GM18508 (cell line): Measurements from ENCODE around the gene BMF.
"Not testable (repeated sequence)": the region's sequence is repeated elsewhere in the genome, so short reads cannot be mapped to it uniquely, and the experiment has no call there.

Experiments used
- ATAC-seq: cut with Tn5 transposase; IDR thresholded peaks from one replicate; pipeline ENCODE4 v1.9.1; 2021; ENCODE audit warnings: moderate number of reproducible peaks; ENCODE audit not compliant: insufficient read depth, unreplicated experiment

BMF gene

DNA sequence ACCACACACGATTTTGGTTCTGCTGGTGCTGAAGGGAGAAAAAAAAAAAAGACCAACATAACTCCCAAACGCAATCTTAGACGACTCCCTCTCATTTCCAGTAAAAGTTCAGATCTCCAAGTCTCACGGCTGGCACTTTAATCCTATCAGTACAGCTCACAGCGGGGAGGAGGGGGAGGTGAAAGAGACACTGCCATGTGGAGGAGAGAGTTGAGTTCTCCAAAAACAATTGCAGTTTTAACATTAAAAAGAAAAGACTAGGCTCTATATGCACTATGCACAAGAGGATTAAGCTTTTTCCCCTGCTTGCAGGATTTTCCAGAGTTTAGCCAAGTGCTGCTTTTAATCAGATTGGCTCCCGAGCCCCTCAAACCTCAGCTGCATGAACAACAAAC is 16.8 kb downstream of the BMF start:
- ATAC-seq: no peak

DNA sequence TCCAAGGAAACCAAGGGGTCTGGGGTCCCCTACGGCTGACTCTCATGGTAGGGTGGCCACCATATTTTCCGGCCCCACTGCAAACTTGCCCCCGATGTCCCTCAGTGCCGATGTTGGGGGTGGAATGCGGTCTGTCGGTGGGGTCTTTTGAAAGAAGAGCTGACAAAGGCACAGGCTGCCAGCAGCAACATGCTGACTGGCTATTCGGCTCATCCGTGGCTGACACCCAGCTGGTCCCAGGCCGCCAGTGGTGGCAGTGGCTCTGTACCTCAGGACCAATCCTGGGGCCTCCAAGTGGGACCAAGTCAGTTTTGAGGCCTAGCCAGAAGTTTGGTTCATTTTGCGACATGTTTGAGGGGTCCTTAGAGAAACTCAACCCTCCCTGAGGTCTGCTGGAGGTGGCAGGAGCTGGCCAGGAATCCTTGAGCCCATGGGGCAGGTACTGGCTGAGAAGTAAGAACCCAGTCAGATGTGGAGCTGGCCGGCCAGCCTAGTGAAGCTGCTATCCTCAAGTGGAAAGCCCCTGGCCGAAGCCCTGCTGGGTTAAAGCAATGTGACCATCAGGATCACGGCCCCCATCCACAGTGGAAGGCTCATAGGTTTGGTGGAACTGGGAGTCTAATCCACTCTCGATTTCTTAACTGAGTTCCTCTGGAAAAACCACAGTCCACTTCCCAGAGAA is 17.8 kb downstream of the BMF start:
- no peak for ATAC-seq

DNA sequence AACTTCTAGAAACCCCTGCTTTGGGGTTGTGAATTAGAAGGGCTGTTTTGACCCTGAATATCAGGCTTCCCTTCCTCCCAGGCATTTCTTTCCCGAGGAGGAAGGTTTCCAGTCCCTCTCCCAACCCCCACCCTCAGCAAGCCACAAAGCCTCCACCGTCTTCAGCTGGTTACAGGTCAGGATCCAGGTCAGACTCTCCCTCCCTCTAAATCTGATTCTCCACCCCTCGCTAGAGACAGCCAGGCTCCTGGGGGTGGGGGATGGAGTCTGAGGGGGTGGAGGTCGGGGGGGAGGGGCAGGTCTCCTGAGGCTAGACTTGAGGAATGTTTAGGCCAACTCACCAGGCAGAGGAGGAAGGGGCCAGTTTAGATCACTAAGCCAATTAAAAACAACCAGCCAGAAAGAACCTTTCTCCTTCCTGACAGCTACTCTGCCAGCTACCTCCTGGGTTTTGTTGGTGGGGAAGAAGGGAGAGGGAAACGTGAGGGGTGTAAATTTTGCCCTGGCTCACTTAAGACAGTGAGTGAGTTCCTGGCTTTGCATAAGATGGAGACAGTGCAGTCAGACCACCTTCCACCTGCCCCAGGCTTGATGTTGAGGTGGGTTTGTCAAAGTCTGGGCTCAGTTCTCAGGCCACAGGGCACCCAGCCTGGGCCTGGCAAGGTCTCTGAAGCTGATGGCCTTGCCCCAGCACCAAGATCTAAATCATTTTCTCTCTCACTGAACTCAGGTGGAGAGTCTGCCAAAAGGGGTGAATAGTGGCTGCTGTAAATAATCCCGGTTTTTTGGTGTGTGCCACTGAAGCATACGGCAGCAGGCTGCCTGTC is 19.5 kb downstream of the BMF start:
- ATAC-seq: no peak

DNA sequence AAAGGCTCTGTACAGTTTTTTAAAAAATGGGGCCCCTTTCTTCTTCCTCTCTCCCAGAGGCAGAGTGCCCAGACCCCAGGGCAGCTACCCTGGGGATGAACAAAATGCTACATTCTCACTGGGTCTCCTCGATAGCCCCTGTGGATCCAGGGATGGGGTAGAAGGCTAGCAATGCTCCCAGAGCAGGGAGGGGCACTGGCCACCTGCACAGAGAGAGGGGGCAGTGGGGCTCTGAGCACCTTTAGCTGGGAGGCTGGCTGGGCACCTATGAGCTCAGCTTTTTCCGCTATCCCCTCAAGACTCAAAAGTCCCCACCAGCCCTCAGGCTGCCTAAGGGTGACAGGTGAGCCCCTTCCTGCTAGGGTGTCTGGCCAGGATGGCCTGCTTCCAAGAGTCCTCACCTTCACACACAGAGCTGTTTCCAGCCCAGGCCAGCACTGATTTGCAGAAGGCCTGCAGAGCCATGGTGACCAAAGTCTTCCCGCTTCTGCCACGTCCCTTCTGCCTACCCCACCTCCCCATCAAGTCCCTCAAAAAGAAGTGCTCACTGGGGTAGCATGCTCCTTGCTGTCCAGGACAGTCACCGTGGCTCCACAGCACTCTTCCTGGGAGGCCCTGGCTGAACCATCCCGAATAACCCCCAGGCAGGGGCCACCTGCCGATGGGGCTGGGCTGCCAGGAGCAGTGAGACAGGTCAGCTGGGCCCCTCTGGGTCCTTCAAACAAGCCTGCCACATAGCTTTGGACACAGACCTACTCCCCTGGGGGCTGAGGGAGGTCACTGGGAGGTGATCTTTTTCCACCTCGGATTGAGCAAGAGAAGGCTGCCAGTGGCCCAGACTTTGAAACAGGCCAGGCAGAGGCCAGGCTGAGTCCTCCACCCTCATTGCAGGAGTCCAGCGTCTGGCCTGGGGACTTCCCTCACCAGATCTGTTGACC is 20.4 kb downstream of the BMF start:
- no peak for ATAC-seq

DNA sequence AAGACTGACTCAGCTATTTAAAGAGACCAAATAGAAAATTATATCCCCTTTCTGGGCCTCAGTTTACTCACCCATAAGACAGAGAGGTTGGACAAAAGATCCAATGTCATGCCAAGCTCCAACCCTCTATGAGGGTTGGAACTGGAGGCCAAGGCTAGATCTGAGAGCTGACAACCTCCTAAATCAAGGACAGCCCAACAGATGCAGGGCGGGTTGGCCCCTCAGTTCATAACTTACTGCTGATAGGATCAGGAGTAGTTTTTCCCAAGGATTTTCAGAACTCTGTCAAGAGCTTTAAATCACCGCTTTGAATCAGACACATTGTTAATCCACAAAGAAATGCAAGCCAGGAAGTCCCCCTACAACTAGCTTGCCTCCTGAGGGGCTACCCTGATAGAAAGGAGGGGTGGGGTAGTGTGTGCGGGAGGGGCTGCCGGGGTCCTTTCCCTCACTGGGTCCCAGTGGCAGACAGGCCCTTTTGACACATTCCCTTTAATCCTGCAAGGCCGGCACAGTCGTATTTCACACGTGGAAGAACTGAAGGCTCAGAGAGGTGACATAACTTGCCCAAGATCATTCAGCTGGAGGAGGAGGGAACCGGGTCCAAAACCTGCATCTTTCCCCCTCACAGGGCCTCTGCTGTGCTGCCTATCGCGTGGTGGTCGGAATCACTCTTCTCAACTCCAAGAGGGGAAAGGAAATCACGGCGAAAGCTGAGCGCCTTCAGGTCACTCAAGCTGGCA is 21.4 kb downstream of the BMF start:
- no peak for ATAC-seq

DNA sequence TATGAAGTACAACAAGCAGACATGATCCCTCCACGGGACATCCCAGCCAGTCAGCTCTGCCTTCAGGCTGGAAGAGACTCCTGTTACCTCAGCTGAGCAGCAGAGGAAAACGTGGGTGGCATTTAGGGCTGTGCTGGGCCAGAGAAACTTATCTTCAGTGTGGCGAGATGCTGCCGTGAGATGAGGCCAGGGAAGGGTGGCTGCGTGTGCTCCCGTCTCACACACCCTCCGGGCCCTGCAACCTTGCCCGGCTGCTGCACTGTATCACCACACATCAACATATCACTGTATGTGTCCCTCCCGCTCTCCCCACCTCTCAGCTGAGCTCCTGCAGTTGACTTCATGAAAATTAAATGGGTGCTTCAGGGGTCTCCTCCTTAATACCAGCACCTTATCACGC is 23.4 kb downstream of the BMF start:
- no peak for ATAC-seq

DNA sequence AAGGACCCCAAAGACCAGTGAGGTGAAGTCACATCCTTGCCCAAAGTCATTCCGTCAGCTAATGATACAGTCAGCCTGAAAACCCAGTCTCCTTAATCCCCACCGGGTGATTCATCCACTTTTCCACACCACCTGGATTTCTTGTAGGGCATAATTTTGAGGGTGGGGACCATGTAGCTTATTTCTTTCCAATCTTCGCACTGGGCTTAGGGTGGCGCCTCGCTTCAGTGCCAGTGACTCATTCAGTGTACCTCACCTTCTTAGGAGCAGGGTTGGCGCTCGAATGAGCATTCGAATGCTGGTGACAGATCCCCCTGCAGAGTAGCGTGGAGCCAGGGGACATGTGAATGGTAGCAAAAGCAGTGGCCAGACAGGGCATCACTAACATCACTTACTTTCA is 24.0 kb downstream of the BMF start:
- ATAC-seq: no peak

DNA sequence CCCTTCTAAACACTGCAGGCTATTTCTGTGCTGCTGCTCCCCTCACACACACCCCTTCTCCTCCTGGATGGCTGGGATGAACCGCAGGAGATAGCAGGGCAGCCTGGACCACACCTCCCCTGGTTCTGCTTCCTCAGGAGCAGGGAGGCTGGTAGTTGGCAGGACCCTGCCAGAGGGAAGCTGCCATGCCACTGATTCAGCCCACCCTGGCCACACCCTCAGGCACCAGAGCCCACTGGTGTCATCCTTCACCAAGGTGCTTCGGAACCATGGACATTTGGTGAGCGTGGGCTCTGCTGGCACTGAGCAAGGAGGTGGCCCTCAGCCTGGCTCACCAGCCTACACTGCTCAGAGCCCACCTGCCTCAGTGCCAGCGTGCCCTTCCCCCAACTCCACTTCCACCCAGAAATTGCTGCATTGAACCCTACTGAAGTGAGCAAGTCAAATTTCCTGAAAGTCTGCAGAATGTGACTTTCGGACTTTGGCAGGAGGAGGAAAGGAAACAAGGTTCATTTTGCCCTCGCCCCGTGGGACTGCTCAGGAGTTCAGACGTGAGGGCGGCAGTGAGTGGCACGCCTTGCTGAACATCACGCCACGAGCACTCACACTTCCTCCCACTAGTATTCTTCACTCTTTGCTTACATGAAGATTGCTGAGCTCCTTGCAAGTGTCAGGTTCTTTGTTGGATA is 26.3 kb downstream of the BMF start:
- no peak for ATAC-seq

DNA sequence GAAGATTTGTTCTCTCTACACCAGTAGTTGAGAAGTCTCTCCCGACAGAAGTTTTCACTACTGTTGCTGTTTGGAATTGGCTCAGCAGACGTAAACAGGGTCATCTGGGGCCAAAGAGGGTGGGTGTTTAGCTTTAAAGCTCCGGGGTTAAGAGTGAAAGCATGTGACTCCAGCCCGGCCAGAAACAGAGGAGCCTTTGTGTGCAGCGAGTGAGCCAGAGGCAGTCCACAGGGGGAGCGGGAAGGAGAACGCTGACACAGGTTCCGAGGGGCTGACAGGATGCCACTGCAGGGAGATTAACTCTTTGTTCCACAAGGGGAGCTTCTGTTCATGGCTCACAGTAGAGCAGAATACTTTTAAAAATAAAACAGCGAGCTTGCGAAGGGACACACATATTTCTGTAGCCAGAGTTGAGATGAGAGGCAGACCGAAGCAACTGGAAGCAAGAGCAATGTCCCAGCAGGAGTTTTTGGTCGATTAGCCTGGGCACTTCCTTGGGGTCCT is 26.9 kb downstream of the BMF start:
- ATAC-seq: no peak

DNA sequence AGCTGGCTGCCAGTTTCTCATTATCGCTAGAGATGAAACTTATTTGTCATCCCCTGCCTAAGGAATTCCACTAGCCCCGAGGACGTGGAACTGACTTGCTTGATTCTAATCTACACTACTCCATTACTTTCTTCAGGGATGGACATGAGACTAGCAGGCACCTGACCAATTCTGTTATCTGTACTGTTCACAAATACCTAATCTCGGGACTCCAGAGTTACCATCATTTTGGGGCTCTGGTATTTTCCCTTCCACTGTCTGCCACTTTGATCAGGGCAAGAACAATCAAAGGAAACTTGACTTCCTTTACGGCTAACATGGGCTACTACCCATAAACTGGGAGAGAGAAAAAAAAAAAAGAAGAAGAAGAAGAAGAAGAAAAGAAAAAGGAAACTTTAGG is 27.8 kb downstream of the BMF start:
- ATAC-seq: no peak

DNA sequence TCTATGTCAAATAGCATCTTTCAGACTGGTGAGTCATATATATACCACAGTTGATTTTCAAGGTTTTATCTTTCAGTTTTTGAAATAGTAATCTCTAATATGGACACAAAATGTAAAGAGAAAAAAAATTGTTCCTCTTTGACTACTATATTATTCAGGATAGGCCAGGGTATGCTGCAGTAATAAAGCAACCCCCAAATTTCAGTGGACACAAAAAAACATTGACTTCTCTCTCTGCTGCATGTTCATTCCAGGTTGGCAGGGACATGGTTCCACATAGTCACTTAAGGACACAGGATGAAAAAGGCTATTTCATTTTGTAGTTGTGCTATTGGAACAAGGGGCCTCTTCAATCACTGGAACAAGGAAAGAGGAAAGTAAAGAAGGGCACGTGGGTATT is 28.6 kb downstream of the BMF start:
- no peak for ATAC-seq

DNA sequence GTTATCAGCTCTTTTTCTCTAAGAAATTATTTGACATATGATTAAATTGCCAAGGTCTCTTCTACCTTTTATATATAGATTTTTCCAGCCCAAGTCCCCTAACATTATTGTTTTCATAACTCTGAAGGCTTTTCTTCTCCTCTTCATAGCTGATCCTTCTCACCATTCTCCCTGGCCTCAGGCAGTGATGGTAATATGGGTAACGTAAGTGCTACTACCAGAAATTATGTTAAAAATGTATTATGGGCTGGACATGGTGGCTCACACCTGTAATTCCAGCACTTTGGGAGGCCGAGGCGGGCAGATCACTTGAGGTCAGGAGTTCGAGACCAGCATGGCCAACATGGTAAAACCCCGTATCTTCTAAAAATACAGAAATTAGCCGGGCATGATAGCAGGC is 29.2 kb downstream of the BMF start:
- no peak for ATAC-seq

DNA sequence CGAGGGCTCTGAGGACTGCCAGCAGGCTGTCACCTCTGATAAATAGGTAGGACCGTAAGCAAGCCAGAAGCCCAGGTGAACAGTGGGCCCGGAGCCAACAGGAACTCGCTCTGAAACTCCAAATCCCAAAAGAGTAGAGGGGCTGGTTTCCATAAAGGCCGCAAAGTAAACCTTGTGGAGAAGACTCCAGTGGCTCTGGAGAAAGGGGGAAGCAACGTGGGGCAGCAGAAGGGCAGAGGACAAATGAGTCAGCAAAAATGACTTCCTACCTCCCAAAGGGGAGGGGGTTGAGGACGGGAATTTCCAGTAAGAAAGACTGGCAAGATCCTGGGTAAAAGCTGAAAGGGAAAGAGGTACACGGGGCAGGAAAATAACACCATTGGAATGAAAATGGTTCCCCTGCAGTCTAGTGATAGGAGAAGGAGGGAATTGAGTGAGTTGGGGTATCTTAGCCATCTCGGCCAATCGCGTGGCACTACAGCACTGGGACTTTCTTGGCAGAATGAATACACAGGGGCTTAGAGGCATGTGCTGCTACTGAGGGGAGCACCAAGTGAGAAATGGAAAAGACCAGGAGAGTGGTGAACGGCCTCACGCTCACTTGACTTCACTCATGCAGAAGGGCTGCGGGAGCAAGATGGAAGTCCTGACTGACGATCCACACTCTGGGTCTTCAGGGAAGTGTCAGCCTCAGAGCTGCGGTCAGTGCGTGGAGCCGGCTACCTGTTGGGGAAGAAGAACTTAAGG is 33.2 kb downstream of the BMF start:
- ATAC-seq: no peak

DNA sequence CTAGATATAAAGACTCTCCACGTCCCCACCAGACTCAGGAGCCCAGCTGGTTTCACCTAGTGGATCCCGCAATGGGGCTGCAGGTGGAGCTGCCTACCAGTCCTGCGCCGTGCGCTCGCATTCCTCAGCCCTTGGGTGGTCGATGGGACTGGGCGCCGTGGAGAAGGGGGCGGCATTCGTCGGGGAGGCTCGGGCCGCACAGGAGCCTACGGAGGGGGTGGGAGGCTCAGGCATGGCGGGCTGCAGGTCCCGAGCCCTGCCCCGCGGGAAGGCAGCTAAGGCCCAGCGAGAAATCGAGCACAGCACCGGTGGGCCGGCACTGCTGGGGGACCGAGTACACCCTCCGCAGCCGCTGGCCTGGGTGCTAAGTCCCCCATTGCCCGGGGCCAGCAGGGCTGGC is 34.0 kb downstream of the BMF start:
- ATAC-seq: not testable (repeated sequence)

DNA sequence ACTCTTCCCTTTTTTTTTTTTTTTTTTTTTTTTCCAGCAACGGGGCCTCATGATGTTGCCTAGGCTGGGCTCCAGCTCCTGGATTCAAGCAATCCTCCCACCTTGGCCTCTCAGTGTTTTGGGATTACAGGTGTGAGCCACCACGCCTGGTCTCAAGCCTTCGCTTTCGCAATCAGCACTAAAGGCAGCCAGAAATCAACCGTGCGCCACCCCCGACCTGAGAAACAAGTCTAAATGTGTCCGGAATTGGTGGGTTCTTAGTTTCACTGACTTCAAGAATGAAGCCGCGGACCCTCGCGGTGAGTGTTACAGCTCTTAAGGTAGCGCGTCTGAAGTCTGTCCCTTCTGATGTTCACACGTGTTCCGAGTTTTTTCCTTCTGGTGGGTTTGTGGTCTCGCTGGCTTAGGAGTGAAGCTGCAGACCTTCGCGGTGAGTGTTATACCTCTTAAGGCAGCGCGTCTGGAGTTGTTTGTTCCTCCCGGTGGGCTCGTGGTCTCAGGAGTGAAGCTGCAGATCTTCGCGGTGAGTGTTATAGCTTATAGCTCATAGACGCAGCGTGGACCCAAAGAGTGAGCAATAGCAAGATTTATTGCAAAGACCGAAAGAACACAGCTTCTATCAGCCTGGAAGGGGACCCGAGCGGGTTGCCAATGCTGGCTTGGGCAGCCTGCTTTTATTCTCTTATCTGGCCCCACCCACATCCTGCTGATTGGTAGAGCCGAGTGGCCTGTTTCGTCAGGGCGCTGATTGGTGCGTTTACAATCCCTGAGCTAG is 34.8 kb downstream of the BMF start:
- ATAC-seq: not testable (repeated sequence)

DNA sequence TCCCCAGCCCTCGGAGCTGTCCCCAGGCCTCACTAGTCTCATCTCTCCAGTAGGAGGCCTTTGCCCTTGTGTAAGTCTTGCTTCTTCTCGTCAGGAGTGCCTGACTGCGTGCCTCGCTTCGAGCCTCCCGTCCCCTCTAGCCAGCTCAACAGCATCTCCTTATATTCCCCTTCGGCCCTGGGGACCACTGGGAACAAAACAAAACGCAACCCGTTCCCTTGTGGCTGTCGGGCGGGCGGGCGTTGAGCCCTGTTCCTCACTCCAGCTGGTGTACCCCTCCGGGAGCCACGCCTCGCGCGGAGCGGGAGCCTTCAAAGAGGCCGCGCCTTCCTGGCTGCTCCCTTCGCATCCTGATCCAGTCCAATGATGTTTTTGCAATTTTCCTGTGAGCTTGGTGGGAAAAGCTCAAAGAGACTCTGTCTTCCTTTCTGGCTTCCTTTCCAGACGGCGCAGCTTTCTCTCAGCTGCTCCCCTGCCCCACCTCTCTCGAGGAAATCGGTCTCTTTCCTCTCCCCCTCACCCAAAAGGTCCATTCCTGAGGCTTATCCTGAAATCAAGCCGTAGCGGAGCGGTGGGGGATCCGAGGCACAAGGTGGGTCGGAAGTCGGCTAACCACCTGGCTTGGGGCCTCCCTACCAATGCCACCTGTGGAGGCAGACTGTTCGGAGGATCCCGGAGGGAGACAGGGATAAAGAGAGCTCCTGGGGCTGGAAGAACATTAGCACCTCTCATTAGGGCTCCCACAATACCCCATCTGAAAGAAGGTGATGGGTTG is 36.3 kb downstream of the BMF start:
- ATAC-seq: no peak

DNA sequence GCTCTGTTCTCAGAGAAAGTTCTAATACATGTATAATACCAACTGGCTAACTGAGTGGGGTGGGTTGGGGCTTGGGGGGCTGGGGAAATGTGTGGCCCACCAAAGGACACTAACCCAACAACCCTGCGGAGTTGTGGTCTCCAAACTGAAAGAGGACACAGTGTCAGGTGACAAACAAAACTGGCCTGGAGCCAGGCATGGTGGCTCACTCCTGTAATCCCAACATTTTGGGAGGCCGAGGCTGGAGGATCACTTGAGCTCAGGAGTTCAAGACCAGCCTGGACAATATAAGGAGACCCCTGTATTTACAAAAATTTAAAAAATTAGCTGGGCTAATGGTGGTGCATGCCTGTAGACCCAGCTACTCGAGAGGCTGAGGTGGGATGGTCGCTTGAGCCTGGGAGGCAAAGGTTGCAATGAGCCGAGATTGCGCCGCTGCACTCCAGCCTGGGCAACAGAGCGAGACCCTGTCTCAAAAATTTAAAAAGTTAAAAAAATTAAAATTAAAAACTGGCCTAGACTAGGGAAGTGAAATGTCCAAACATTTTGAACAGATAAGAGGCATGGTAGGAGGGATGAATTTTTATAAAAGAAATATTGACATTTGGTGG is 38.0 kb downstream of the BMF start:
- ATAC-seq: no peak
